ENCODE results near the gene TUBGCP5.
"Not testable (repeated sequence)": the region's sequence is repeated elsewhere in the genome, so short reads cannot be mapped to it uniquely, and the experiment has no call there.

TUBGCP5 gene

DNA sequence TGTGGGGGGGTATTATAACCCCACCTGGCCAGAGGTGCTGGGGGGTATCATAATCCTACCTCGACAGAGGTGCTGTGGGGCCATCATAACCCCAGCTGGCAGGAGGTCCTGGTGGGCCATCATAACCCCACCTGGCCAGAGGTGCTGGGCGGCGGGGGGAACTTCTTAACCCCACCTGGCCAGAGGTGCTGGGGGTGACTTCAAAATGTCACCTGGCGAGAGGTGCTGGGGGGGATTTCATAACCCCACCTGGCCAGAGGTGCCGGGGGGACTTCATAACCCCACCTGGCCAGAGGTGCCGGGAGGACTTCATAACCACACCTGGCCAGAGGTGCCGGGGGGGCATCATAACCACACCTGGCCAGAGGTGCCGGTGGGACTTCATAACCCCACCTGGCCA lies 2.4 kb upstream of the TUBGCP5 start:
- not testable (repeated sequence) for DNase-seq (ENCODE audit: low spot score)

DNA sequence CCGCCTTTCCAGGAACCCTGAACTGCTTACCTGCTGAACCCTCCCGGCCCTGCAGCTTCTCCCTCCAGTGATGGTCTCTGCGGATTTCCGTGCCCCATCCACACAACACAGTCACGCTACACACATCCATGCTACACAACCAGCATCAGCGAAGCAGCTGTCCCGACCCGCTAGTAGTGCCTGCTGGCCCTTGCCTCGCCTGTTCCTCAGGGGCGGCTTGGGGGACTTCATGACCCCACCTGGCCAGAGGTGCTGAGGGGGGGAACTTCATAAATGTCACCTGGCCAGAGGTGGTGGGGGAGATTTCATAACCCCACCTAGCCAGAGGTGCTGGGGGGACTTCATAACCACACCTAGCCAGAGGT lies 530 bp upstream of the TUBGCP5 start:
- DNase-seq (ENCODE audit: low spot score) = no peak

DNA sequence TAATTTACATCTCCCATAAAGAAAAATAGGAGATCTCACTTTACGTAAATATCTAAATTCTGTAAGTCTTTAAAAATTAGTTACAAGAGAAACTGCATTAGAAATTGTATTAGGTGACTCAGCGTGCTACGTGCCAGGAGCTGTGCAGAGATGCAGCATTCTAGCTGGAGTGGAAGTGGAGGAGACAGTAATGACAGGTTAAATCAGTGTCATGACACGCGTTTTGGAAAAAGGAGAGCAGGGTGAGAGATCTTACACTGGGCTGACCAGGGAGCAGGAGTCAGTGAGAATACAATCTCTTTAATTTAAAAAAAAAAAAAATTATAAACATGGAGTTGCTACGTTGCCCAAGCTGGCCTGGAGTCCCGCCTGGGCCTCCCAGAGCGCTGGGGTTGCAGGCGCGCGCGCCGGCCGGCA lies 635 bp downstream of the TUBGCP5 start:
- DNase-seq (ENCODE audit: low spot score) = peak; percentile 26

DNA sequence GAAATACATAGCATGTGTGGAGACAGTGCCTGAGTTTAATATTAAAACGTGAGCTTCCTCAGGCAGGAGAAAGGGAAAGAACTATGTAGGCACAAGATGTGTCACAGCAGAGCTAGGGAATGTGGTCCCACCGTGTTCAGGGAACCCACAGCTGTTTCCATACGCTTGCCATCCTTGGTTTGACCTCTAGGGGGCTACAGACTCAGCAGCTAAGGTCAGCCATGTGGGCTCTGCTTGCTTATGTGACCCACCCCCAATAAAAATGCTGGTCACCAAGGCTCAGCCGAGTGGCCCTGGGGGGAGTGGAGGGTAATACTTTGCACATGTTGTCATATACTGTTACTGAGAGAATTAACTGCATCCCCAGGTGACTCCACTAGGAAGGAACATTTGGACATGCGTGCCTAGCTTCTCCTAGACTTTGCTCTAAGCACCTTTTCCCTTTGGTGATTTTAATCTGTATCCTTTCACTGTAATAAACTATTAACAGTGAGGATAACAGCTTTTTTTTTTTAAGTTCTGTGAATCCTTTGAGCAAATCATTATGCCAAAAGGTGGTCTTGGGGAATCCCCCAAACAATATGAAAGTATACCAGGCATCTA lies 3.3 kb downstream of the TUBGCP5 start:
- peak; percentile 35 for DNase-seq (ENCODE audit: low spot score)

DNA sequence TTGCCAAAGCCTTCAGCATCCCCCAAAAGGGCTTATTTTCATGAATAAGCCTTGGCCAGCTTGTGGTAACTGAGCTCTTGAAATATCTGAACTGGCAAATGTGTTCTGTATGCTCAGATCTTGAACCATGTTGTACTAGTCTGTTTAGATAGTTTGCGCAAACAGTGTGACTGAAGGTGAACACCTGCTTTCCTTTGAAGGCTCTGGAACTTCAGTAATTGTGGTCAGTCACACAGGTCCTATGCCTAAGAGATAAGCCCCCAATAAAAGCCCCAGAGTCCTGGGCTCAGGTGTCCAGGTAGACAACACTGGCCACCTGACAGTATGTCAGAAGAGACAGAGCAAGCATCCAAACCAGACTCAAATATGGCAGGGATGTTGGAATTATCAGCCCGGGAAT lies 5.4 kb downstream of the TUBGCP5 start:
- no peak for DNase-seq (ENCODE audit: low spot score)

DNA sequence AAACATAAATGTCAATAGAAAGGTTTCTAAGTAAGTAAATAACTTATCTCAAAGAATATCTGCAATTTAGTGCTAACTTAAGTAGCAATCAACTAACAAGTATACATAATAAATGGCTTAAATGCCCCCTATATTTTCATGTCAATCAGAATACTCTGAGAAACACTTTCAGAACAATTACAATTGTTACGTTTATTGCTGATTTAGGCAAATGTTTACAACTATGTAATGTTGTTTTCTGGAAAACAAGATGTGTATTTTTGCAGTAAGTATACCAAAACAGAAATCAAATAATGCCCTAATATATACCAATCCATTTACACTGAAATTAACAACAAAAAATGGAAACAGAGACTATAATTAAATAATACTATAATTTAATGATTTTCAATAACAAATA lies 13.2 kb downstream of the TUBGCP5 start:
- DNase-seq (ENCODE audit: low spot score) = no peak

DNA sequence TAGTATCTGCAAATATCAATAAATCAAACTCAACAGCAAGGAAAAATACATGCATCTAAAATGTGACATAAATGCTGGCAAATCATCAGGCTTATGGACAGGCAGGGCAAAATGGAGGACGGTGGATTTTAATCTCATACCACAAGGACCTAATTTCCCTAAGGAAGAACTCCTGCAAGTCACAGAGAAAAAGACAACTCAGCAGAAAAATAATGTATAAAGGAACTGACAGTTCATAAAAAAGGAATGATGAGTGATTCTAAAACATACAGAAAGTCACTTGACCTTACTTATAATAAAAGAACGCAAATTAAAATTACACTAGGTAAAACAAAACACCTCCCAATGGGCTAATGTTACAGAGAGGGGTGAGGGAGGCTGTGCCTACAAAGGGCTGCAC lies 17.2 kb downstream of the TUBGCP5 start:
- no peak for DNase-seq (ENCODE audit: low spot score)

DNA sequence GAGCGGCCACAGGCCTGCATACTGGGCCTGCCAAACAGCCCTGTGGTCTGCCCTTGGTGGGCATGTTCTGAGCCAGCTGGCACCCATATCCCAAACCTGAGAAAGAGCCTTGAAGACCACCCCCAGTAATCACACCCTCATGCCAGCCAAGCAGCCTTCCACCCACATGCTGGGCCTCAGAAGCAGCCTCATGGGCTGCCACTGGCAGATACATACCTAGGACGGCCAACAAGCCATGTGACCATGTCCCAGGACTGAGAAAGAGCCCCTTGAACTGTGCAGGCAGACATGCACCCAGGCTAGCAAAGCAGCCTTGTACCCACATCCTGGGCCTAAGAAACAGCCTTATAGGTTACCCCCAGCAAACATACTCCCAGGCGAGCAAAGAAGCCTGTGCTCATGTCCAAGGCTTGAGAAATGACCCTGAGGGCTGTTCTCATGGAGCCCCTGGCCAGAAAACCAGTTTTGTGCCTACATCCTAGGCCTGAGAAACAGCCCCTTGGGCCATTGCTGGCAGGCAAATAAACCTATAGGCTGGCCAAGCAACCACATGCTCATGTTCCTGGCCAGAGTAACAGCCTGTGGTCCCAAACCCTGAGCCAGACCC lies 24.9 kb downstream of the TUBGCP5 start:
- DNase-seq (ENCODE audit: low spot score) = no peak

DNA sequence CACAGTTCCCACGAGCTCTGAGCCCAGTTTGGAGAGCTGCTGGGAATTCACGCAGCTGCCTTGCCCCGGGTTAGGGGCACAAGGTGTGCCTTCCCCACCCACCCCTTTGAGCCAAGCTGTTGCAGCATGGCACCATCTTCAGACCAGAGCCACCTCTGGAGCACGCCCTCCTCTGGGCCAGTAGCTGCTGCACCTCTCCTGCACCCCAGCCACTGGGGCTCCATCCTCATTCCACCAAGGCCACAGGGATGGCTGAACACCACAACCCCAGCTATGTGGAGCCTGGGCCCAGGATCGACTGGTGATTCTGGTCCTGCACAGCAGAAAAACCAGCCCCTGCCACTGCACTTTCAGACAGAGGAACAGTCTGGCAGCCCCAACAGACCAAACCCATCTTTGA lies 25.7 kb downstream of the TUBGCP5 start:
- no peak for DNase-seq (ENCODE audit: low spot score)

DNA sequence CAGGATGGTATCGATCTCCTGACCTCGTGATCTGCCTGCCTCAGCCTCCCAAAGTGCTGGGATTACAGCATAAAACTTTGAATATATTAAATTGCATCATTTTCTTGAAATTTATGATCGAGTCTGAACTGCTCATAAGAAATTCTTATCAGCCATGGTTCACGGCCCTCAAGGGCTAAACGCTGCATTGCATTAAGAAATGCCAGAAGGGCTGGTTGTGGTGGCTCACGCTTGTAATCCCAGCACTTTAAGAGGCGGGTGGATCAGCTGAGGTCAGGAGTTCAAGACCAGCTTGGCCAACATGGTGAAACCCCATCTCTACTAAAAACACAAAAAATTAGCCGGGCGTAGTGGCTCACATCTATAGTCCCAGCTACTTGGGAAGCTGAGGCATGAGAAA lies 26.8 kb downstream of the TUBGCP5 start:
- not testable (repeated sequence) for DNase-seq (ENCODE audit: low spot score)

DNA sequence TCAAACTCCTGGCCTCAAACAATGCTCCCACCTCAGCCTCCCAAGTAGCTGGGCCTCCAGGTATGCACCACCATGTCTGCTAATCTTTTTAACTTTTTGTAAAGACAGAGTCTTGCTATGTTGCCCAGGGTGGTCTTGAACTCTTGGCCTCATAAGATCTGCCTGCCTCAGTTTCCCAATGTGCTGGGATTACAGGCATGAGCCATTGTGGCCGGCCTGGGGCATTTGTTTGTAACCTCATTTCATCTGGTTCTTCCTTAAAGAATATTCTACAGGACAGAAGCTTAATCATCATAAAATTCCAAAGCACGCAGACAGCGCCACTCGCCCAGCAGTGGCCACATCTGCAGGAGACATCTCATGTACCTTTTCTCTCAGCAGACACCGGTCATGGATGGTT lies 35.6 kb downstream of the TUBGCP5 start:
- no peak for DNase-seq (ENCODE audit: low spot score)

DNA sequence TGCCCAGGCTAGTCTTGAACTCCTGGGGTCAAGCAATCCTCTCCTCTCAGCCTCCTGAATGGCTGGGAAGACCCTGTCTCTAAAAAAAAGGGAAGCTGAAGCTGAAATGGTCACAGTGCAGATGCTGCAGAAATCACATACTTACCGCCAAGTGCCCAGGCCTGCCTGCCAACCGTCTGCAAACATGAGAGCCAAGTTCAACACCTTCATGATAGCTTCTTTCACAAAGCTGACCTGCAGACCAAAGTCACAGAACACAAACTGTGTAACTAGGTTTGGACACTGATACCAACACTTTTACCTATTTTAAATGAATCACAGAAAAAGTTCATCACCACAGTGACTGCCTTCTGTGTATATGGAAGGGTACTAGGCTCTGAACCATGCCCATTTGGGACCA lies 36.4 kb downstream of the TUBGCP5 start:
- DNase-seq (ENCODE audit: low spot score) = no peak

DNA sequence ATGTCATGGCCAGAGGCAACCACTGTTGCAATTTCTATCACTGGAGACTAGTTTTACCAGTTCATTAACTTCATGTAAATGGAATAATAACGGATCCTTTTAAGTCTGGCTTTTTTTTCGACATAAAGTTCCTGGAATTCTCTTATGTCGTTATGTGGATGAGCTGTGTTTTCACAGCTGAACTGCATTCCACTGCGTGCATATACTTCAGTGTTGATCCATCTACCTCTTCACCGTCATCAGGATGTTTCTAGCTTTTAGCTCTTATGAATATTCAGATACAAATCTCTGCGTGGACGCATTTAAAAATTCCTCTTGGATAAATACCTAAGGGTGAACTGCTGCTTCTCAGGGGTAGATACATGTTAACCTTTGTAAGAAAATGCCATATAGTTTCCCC lies 43.6 kb downstream of the TUBGCP5 start:
- no peak for DNase-seq (ENCODE audit: low spot score)

DNA sequence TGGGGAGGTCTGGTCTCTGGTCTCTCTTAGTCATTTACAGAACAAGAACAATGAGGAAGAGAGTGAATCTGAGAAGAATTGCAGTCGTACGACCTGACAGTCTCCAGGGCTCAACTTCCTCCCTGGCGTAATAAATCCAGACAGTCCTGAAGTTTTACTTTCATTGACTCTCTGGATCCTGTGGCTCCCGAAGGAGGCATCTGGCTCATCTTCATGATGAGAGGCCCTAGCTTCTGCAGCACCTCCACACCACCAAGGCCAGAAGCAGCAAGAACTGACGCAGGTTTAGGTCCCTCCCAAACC lies 47.4 kb downstream of the TUBGCP5 start:
- no peak for DNase-seq (ENCODE audit: low spot score)

DNA sequence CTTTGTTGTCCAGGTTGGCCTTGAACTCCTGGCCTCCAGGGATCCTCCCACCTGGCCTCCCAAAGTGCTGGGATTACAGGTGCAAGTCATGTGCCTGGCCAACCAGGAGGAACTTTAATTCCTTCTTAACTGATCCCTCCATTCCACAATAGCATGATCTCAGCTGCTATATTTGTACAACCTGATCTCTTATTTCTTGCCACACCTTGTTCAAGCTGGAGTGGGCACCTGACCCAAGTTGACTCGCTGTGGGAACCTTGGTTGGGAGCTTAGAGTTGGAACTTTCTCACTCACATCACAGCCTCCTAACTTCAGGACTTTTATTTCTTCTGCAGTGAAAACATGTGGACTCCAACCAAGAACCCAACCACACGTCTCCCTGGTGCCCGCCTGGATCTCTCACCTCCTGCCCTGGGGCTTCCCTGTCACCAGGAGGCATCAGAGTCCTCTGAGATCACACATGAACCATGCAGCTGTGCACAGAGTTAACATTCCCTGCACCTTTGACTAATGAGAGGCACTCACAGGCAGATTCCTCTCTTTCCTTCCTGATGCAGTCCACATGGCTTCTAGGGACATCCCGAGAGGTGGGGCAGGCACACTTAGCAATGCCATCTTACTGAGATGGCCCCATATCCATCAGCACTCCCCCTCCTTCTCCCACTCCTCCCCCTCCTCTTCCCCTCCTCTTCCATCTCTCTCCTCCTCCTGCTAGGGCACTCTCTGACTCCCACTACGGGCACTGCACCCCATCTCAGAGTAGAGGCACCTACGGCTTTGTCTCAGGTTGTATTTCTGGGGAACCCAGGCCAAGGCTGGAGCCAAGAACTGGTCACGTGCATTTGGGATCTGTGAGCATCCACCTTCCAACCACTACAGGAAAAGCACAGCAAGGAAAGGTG lies 49.5 kb downstream of the TUBGCP5 start:
- no peak for DNase-seq (ENCODE audit: low spot score)

DNA sequence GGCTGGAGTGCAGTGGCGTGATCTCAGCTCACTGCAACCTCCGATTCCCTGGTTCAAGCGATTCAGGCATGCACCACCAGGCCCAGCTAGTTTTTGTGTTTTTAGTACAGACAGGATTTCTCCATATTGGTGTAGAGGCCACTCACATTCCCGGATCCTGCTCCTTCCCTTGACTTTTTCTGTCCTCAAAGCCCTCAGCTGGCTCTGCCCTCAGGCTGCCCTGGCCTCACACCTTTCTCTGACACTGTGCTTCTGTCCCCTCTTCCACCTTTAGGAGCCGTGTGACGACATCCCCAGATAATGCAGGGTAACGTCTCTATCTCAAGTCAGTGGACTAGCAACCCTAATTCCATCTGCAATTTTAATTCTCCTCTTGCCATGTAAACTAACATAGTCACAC lies 50.6 kb downstream of the TUBGCP5 start:
- DNase-seq (ENCODE audit: low spot score) = no peak

DNA sequence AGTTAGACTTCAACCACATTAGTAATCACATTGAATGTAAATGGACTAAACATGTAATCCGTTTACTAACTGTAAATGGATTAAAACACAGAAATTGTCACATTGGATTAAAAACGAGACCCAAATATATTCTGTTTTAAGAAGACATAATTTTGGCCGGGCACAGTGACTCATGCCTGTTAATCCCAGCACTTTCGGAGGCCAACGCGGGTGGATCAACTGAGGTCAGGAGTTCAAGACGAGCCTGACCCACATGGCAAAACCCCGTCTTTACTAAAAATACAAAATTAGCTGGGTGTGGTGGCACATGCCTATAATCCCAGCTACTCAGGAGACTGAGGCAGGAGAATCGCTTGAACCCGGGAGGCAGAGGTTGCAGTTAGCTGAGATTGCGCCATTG lies 57.4 kb downstream of the TUBGCP5 start:
- DNase-seq (ENCODE audit: low spot score) = not testable (repeated sequence)

DNA sequence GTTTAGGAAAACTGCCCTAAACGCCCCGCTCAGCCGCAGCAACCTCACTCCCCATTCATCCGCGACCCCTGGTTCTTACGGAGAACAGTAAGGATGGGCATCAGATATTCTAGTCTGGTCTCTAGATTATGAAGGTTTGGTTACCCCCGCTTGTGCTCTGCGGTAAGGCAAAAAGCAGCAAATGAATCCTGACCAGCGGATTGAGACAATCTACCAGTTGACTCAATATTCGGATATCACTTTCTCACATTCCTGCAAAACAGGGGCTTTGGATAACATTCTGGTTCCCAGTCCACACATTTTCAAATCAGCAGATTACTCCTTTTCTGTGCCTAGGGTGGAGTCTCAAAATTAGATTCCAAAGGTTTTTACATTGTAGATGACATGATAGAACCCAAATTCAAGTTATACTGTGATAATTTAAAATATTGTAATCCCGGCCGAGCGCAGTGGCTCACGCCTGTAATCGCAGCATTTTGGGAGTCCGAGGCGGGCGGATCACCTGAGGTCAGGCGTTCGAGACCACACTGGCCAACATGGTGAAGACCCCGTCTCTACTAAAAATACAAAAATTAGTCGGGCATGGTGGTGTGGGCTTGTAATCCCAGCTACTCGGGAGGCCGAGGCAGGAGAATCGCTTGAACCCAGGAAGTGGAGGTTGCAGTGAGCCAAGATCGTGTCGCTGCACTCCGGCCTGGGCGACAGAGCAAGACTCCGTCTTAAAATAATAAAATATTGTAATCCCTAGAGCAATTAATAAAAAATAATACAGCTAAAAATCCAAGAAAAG lies 58.1 kb downstream of the TUBGCP5 start:
- no peak for DNase-seq (ENCODE audit: low spot score)

DNA sequence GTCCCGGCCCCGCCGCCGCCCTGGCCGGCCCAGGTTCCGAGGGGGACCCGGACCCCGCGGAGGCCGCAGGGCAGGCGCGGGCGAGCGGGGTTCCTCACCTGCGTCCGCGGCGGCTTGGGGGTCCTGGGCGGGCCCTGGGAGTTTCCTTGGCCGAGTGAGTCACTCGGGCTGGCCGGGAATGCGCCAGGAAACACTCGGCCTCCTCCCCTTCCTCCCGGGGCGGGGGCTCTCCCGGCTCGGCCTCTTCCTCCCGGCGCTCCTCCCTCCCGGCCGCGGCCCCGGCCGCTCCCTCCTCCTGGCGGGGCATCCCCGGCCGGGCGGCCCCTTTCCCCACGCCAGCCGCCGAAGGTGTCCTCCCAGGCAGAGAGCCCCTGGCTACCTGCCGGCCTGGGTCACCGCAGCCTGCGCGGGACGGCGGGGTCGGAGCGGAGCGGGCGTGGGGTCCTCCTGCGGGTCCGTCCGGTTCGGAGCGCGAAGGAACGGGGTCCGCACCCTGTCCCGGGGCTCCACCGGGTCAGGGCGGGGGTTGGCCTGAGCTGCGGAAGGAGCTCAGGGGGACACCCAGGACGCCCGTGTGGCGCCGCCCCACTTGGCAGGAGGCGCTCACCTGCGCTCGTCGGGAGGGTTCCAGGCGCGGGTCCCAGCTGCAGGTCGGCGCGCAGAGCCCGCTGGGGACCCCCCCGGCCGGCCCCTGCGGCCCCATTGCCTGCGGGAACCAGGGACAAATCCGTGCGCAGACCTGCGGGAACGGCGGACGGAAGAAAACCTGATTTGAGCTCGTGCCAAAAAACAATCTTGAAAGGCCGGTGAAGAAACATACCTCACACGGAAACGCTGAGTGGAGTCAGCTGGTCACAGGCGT lies 58.9 kb downstream of the TUBGCP5 start, which contains the start of gene CYFIP1:
Gene CYFIP1, minus strand, starts transcription at position 180 of the 862 bp plus-strand sequence. CDS start 33,083 bp downstream, outside the sequence.
- DNase-seq (ENCODE audit: low spot score) = peak; percentile 69

DNA sequence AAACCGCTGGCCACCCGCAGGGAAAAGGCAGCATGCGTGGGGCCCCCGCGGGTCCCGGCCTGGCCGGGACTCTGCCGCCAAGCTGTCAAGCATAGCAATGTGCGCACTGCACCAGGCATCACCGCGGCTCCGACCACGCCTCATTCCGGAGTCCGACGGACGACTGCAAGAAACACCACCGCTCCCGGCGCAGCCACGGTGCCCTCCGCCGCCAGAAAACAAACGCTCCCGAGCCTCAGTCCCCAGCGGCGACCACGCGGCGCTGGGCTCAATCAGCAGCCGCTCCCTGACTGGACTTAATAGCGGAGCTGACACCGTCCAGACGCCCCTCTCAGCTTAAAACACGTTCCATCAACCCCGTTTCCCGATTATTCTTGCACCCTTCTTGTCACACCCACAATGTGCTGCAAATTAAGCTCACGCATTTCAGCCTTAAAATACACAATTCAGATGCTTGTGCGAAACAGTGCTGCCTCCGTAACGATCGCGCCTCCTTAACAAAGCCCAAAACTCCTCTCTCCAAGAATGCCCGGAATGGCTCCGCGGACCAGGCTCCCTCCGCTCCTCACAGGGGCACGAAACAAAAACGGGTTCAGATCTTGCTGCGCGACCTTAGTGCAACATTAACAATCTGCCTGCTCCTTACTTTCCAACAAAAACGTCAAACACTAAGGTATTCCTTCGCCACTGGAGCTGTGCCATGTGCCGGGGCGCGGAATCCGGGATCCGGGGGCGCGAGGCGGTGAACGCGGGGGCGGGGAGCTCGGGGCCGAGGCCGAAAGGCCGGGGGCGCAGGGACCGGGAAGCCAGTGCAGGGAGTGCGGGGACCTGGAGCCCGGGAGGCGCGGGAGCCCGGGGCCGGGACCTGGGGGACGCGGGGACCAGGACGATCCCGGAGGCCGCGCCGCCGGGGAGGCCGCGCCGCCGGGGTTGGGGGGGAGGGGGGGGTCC lies 59.9 kb downstream of the TUBGCP5 start:
- DNase-seq (ENCODE audit: low spot score) = no peak
